K562 (cell line): Measurements from ENCODE around the gene TRABD2B. TPM values are rescaled to one million over a fixed set of nuclear protein-coding genes. Genes with fewer than 3 reads are reported as not detected.

Experiments
- ATAC-seq: fragments of 200-7000 bp; cut with Tn5 transposase; 3 replicates; pipeline ENCODE4 v1.9.1; 2020; ENCODE audit warnings: moderate library complexity
- BruUV-seq: library from RNA; stranded (reverse); fragments of 400-500 nt; replicated peaks from 2 replicates; lab custom pipeline; 2021; lab: Mats Ljungman, UMichigan
- CTCF ChIA-PET: fragments of 300-600 bp; formaldehyde crosslinking; extraction: SDS; loops from one replicate; lab custom pipeline; 2021; ENCODE audit warnings: low intra/inter-chr PET ratio; lab: Yijun Ruan, JAX
- POLR2A ChIA-PET: fragments of 300-600, 350-650 bp; sonication (Branson Sonifier 250); formaldehyde crosslinking; extraction: SDS; loops from one replicate; lab custom pipeline; 2021; ENCODE audit warnings: antibody characterized with exemption, inconsistent platforms; lab: Yijun Ruan, JAX
- DNase-seq, 4 experiments: peaks; one replicate each; pipeline versions ENCODE4 v3.0.0 to v3.0.0-alpha.2; 2011 to 2018; ENCODE audit warnings: low spot score in 3 of 4, mixed read lengths in 3 of 4; ENCODE audit errors: extremely low read depth in 1 of 4
- FAIRE-seq: peaks from 2 replicates; lab custom pipeline; 2011; peaks lifted over from hg19 to GRCh38; lab: Jason Lieb, UNC
- H2AFZ ChIP-seq: 2 replicates; pipeline ENCODE4 v1.6.0; 2011; ENCODE audit warnings: low read depth, low read length, control low read depth, inconsistent platforms
- H3K27ac ChIP-seq: fragments of 200-600 bp; 3 replicates; pipeline ENCODE4 v1.8.0; 2011; ENCODE audit warnings: low read depth, mild to moderate bottlenecking, control low read depth, inconsistent platforms, low read length, moderate library complexity, mixed read lengths; ENCODE audit errors: extremely low read depth
- H3K27me3 ChIP-seq, 2 experiments: fragments of 300-600 bp in 1 of 2; 2 replicates in 1 of 2; 3 replicates in 1 of 2; pipeline versions ENCODE4 v1.6.0 to v1.8.0; 2011; ENCODE audit warnings: inconsistent platforms in 2 of 2, low read length in 2 of 2, mild to moderate bottlenecking in 1 of 2, mixed read lengths in 1 of 2, moderate library complexity in 1 of 2; ENCODE audit not compliant: control insufficient read depth in 2 of 2, insufficient read depth in 2 of 2
- H3K36me3 ChIP-seq: fragments of 300-600 bp; 3 replicates; pipeline ENCODE4 v1.8.0; 2011; ENCODE audit warnings: mild to moderate bottlenecking, low read length, inconsistent platforms; ENCODE audit not compliant: control insufficient read depth, insufficient read depth
- H3K4me1 ChIP-seq, 2 experiments: fragments of 200-600 bp in 1 of 2; replicated peaks in 1 of 2; 2 replicates in 1 of 2; 3 replicates in 1 of 2; pipeline versions ENCODE4 v1.5.1 to v1.8.0; 2011; ENCODE audit warnings: inconsistent platforms in 2 of 2, low read length in 2 of 2, mild to moderate bottlenecking in 1 of 2, mixed read lengths in 1 of 2, moderate library complexity in 1 of 2; ENCODE audit not compliant: control insufficient read depth in 2 of 2, insufficient read depth in 2 of 2
- H3K4me2 ChIP-seq: 2 replicates; pipeline ENCODE4 v1.6.1; 2011; ENCODE audit warnings: low read length, control low read depth, inconsistent platforms, mixed read lengths; ENCODE audit not compliant: insufficient read depth
- H3K4me3 ChIP-seq: fragments of 200-600 bp; sonication (generic), shearing (Covaris generic); 2 replicates; pipeline ENCODE4 v1.5.1; 2016; ENCODE audit warnings: control low read depth, inconsistent platforms
- H3K79me2 ChIP-seq: fragments of 200-600 bp; 3 replicates; pipeline ENCODE4 v1.8.0; 2011; ENCODE audit warnings: low read length, inconsistent platforms; ENCODE audit not compliant: control insufficient read depth, insufficient read depth
- H3K9ac ChIP-seq, 2 experiments: 2 replicates each; pipeline versions ENCODE4 v1.6.0 to v1.6.1; 2011; ENCODE audit warnings: low read depth in 2 of 2, low read length in 2 of 2, control low read depth in 1 of 2, inconsistent platforms in 1 of 2, mild to moderate bottlenecking in 1 of 2, mixed read lengths in 1 of 2; ENCODE audit not compliant: insufficient read depth in 1 of 2
- H3K9me1 ChIP-seq: one replicate; pipeline ENCODE4 v1.6.0; 2011; ENCODE audit warnings: inconsistent platforms, mild to moderate bottlenecking, low read length, moderate library complexity; ENCODE audit not compliant: control insufficient read depth, insufficient read depth
- H3K9me3 ChIP-seq: replicated peaks from 2 replicates; pipeline ENCODE4 v1.5.1; 2011; ENCODE audit warnings: low read depth, low read length, inconsistent platforms; ENCODE audit not compliant: control insufficient read depth, insufficient read depth
- H4K20me1 ChIP-seq: replicated peaks from 2 replicates; pipeline ENCODE4 v1.6.1; 2011; ENCODE audit warnings: low read length, inconsistent platforms, mixed read lengths; ENCODE audit not compliant: control insufficient read depth, insufficient read depth
- CEBPB ChIP-seq: fragments of 450-650 bp; IDR thresholded peaks from 2 replicates; pipeline ENCODE4 v1.6.1; 2016; ENCODE audit warnings: missing genetic modification characterization, missing compliant biosample characterization
- CEBPG ChIP-seq, 3 experiments: fragments of 200-800 bp in 1 of 3; sonication (Bioruptor generic) in 1 of 3; sonication (generic) in 1 of 3; formaldehyde crosslinking in 1 of 3; IDR thresholded peaks in 2 of 3; conservative IDR thresholded peaks in 1 of 3; 2 replicates each; pipeline versions ENCODE4 v1.6.1 to v1.8.0; 2016 to 2022; ENCODE audit warnings: missing compliant biosample characterization in 2 of 3, missing genetic modification characterization in 2 of 3, mild to moderate bottlenecking in 1 of 3, missing genetic modification reagents in 1 of 3
- HDGF ChIP-seq: fragments of 450-650 bp; IDR thresholded peaks from 2 replicates; pipeline ENCODE4 v1.6.1; 2016
- IRF9 ChIP-seq: fragments of 450-650 bp; IDR thresholded peaks from 2 replicates; pipeline ENCODE4 v1.6.1; 2016; ENCODE audit warnings: missing biosample characterization, missing genetic modification characterization
- NR4A1 ChIP-seq, 2 experiments: fragments of 250-450 bp in 1 of 2; fragments of 450-650 bp in 1 of 2; sonication (Bioruptor Pico) in 1 of 2; IDR thresholded peaks; 2 replicates each; pipeline versions ENCODE4 v1.4.0 to v1.6.1; 2016 to 2020; ENCODE audit warnings: mild to moderate bottlenecking in 2 of 2, missing compliant biosample characterization in 1 of 2, missing genetic modification characterization in 1 of 2, moderate library complexity in 1 of 2
- PRDM10 ChIP-seq: fragments of 450-650 bp; IDR thresholded peaks from 2 replicates; pipeline ENCODE4 v1.6.1; 2018; ENCODE audit not compliant: partially characterized antibody
- ZBTB9 ChIP-seq: fragments of 450-650 bp; formaldehyde crosslinking; IDR thresholded peaks from 2 replicates; pipeline ENCODE4 v1.4.0; 2020; ENCODE audit warnings: mild to moderate bottlenecking, moderate library complexity
- WGBS: fragments of 100-300 bp; shearing (Covaris generic); methylation state at CpG from one replicate; pipeline ENCODE4 v1.1.6; 2016; ENCODE audit warnings: low coverage, mixed read lengths; ENCODE audit not compliant: insufficient coverage; ENCODE audit errors: missing lambda C conversion rate; 5-methylcytosine and 5-hydroxymethylcytosine counted together
- in situ Hi-C: fragments of 300-500 bp; cut with MboI; formaldehyde crosslinking; loops from 4 replicates; pipeline ENCODE4 v1.15.0; 2018; ENCODE audit warnings: inconsistent platforms, mixed read lengths
- intact Hi-C: fragments of 100-400 bp; cut with micrococcal nuclease; formaldehyde crosslinking; loops from 2 replicates; pipeline ENCODE4 v1.14.2; 2022
- polyA plus RNA-seq, 8 experiments: library from polyadenylated mRNA; depleted of rRNA in 4 of 8; stranded (reverse) in 5 of 8; unstranded in 3 of 8; fragments of >200 nt; fragmentation: Nextera tagmentation in 2 of 8; fragmentation: Illumina TruSeq in 1 of 8; extraction: Ambion mirVana in 2 of 8; extraction: Trizol in 1 of 8; gene quantifications; 2 replicates each; pipeline versions ENCODE4 v1.2.1 to v1.2.3, GENCODE V29; 2011 to 2014; ENCODE audit warnings: inconsistent platforms in 1 of 8, missing spikeins in 1 of 8
- total RNA-seq, 7 experiments: library from RNA; depleted of rRNA in 6 of 7; stranded (reverse); fragments of >200 nt in 6 of 7; fragmentation: Illumina TruSeq in 2 of 7; extraction: Trizol in 2 of 7; gene quantifications; 2 replicates each; pipeline versions ENCODE4 v1.2.1 to v1.2.3, GENCODE V29; 2011 to 2021; ENCODE audit warnings: low replicate concordance in 1 of 7

Gene TRABD2B
- total and polyA plus RNA-seq, 9 of the 15 experiments (the other 6 are each of a cell fraction or from before 2014, with no cell fraction given) = not detected

- CTCF ChIA-PET = no interaction called here
- ATAC-seq = no peak
- Histone ChIP-seq H3K27me3 (peaks cover 0 to 4% of the 10 kb centered on the region in 2 experiments; a peak in 1 of 5 replicates), H3K4me3 (no peak overlapping the region), H3K9ac (no peak overlapping the region), H3K4me1 (no peaks in the 10 kb centered on the region; a peak in 1 of 5 replicates), H3K9me1 (no peaks in the 10 kb centered on the region), H3K27ac (no peak overlapping the region), H3K9me3 (no peaks in the 10 kb centered on the region), H3K79me2 (no peaks in the 10 kb centered on the region), H4K20me1 (no peaks in the 10 kb centered on the region; the same call in 1 of the 2 replicates), H3K36me3 (no peaks in the 10 kb centered on the region), H3K4me2 (no peak overlapping the region), H2AFZ (no peak overlapping the region)
- TF ChIP-seq HDGF = no peak
- no peak for TF ChIP-seq PRDM10
- no peak for TF ChIP-seq NR4A1 (CRISPR knock-in tag; IDR thresholded peaks at IDR 0.05)
- no peak for TF ChIP-seq NR4A1 (tag; IDR thresholded peaks at IDR 0.05)
- TF ChIP-seq CEBPB (tag) = peak; percentile 95
- 0 out of 2 replicates have a peak, but pooled peaks have one; percentile 32 for TF ChIP-seq IRF9 (tag)
- TF ChIP-seq ZBTB9 (CRISPR knock-in tag) = no peak
- TF ChIP-seq CEBPG (CRISPR knock-in tag; IDR thresholded peaks at IDR 0.05) = no peak
- peak; percentile 75 to 97 for TF ChIP-seq CEBPG (tag; conservative IDR thresholded peaks at IDR 0.05 in 1 of 2, IDR thresholded peaks at IDR 0.05 in 1 of 2)
- in situ Hi-C loops = no loop called here
- BruUV-seq = no TSS peak
- intact Hi-C loops = no loop called here
- FAIRE-seq = no peak
- POLR2A ChIA-PET = interaction anchor here (0.9 kb wide), 1 partner anchor 22 kb away, joined by 4 read pairs; no protein-coding TSS in a partner anchor
- 0% methylated on average over 3 of the region's 3 CpGs for WGBS
- DNase-seq = no peak
Observed at GRCh38 chr1:48031676-48032075, 34.5 kb upstream of the TRABD2B start.
